RWPE2 (cell line): ENCODE measurements around the gene ERVV-1.

Experiments used
- ATAC-seq: fragments of 200-7000 bp; cut with Tn5 transposase; 3 replicates; pipeline ENCODE4 v1.9.1; 2021; ENCODE audit warnings: low read depth
- DNase-seq: peaks from one replicate; pipeline ENCODE4 v3.0.0-alpha.2; 2020; ENCODE audit warnings: low spot score
- H3K27ac ChIP-seq: fragments of 450-650 bp; 2 replicates; pipeline ENCODE4 v1.5.1; 2017; ENCODE audit warnings: mild to moderate bottlenecking; ENCODE audit not compliant: poor library complexity, severe bottlenecking
- H3K27me3 ChIP-seq: fragments of 250-450 bp; sonication (Bioruptor Pico); 2 replicates; pipeline ENCODE4 v1.5.1; 2021; ENCODE audit warnings: mild to moderate bottlenecking, moderate library complexity; ENCODE audit not compliant: insufficient read depth, poor library complexity, severe bottlenecking
- H3K36me3 ChIP-seq: fragments of 250-450 bp; sonication (Bioruptor Pico); 2 replicates; pipeline ENCODE4 v1.5.1; 2020; ENCODE audit warnings: low read depth, mild to moderate bottlenecking, moderate library complexity
- H3K4me1 ChIP-seq: fragments of 250-450 bp; sonication (Bioruptor Pico); 2 replicates; pipeline ENCODE4 v1.5.1; 2021; ENCODE audit warnings: mild to moderate bottlenecking, moderate library complexity; ENCODE audit not compliant: insufficient read depth, poor library complexity, severe bottlenecking
- H3K4me3 ChIP-seq: fragments of 250-450 bp; sonication (Bioruptor Pico); 2 replicates; pipeline ENCODE4 v1.5.1; 2021; ENCODE audit warnings: mild to moderate bottlenecking, moderate library complexity; ENCODE audit not compliant: severe bottlenecking
- H3K9me3 ChIP-seq: fragments of 250-450 bp; sonication (Bioruptor Pico); 2 replicates; pipeline ENCODE4 v1.5.1; 2021; ENCODE audit warnings: mild to moderate bottlenecking, moderate library complexity; ENCODE audit not compliant: severe bottlenecking
- CTCF ChIP-seq: fragments of 450-650 bp; IDR thresholded peaks from one replicate; pipeline ENCODE4 v1.5.1; 2017; ENCODE audit warnings: mild to moderate bottlenecking, moderate library complexity; ENCODE audit not compliant: poor library complexity, severe bottlenecking

Gene ERVV-1

GRCh38 chr19:53007200-53007599, 6.5 kb upstream of the ERVV-1 start:
- H3K27me3 ChIP-seq = no peaks in the 10 kb centered on the region
- H3K27ac ChIP-seq = no peak overlapping the region
- H3K9me3 ChIP-seq = no peaks in the 10 kb centered on the region
- H3K4me1 ChIP-seq = no peaks in the 10 kb centered on the region
- H3K4me3 ChIP-seq = no peak overlapping the region
- no peaks in the 10 kb centered on the region for H3K36me3 ChIP-seq
- no peak for TF ChIP-seq CTCF
- no peak for ATAC-seq
- no peak for DNase-seq

GRCh38 chr19:53007606-53008005, 6.1 kb upstream of the ERVV-1 start:
- H3K9me3 ChIP-seq = no peaks in the 10 kb centered on the region
- H3K4me1 ChIP-seq = no peaks in the 10 kb centered on the region
- H3K27me3 ChIP-seq = no peaks in the 10 kb centered on the region
- ATAC-seq = no peak
- TF ChIP-seq CTCF = no peak
- H3K36me3 ChIP-seq = no peaks in the 10 kb centered on the region
- H3K4me3 ChIP-seq = no peak overlapping the region
- no peak overlapping the region for H3K27ac ChIP-seq
- no peak for DNase-seq

GRCh38 chr19:53008061-53008778, 5.5 kb upstream of the ERVV-1 start:
- Histone ChIP-seq H3K9me3 (no peaks in the 10 kb centered on the region), H3K4me3 (no peak overlapping the region), H3K27me3 (no peaks in the 10 kb centered on the region), H3K36me3 (no peaks in the 10 kb centered on the region), H3K27ac (no peak overlapping the region), H3K4me1 (no peaks in the 10 kb centered on the region)
- DNase-seq (no peak), ATAC-seq (no peak)
- TF ChIP-seq CTCF = no peak

- DNase-seq (no peak), ATAC-seq (no peak)
- no peak for TF ChIP-seq CTCF
- H3K27me3 ChIP-seq = no peaks in the 10 kb centered on the region
- H3K9me3 ChIP-seq = no peaks in the 10 kb centered on the region
- H3K4me3 ChIP-seq = no peak overlapping the region
- H3K4me1 ChIP-seq = no peaks in the 10 kb centered on the region
- H3K27ac ChIP-seq = no peak overlapping the region
- no peaks in the 10 kb centered on the region for H3K36me3 ChIP-seq
Observed at GRCh38 chr19:53010494-53010893, 3.2 kb upstream of the ERVV-1 start.

GRCh38 chr19:53012006-53012405, 1.7 kb upstream of the ERVV-1 start:
- DNase-seq = no peak
- Histone ChIP-seq H3K9me3 (no peaks in the 10 kb centered on the region), H3K4me1 (no peaks in the 10 kb centered on the region), H3K27me3 (no peaks in the 10 kb centered on the region), H3K36me3 (no peaks in the 10 kb centered on the region), H3K4me3 (no peak overlapping the region), H3K27ac (no peak overlapping the region)
- no peak for ATAC-seq
- no peak for TF ChIP-seq CTCF
